H9 (cell line): ENCODE data around the gene NEURL1. TPM values are rescaled to one million over a fixed set of nuclear protein-coding genes. Genes with fewer than 3 reads are reported as not detected.

Source experiments
- DNase-seq: peaks from one replicate; pipeline ENCODE4 v3.0.0-alpha.2; 2017
- H2AFZ ChIP-seq: one replicate; pipeline ENCODE4 v1.6.1; 2013; ENCODE audit warnings: mild to moderate bottlenecking, low read length, control low read depth, moderate library complexity
- H2AK5ac ChIP-seq: 2 replicates; pipeline ENCODE4 v1.6.1; 2013; ENCODE audit warnings: low read length, control low read depth, mixed read lengths; ENCODE audit not compliant: insufficient read length
- H2BK120ac ChIP-seq: one replicate; pipeline ENCODE4 v1.6.1; 2013; ENCODE audit warnings: low read depth, mild to moderate bottlenecking, low read length, control low read depth, inconsistent platforms; ENCODE audit not compliant: poor library complexity, severe bottlenecking
- H2BK12ac ChIP-seq: 2 replicates; pipeline ENCODE4 v1.6.1; 2013; ENCODE audit warnings: low read length, control low read depth, mixed read lengths, low read depth; ENCODE audit not compliant: insufficient read length
- H2BK15ac ChIP-seq: 2 replicates; pipeline ENCODE4 v1.6.1; 2013; ENCODE audit warnings: low read depth, low read length, control low read depth
- H2BK20ac ChIP-seq: one replicate; pipeline ENCODE4 v1.6.1; 2013; ENCODE audit warnings: low read depth, mild to moderate bottlenecking, low read length, control low read depth, inconsistent platforms; ENCODE audit not compliant: poor library complexity, severe bottlenecking
- H2BK5ac ChIP-seq: 2 replicates; pipeline ENCODE4 v1.6.1; 2013; ENCODE audit warnings: low read length, control low read depth, mixed read lengths; ENCODE audit not compliant: insufficient read length
- H3K14ac ChIP-seq: 2 replicates; pipeline ENCODE4 v1.6.1; 2013; ENCODE audit warnings: low read length, control low read depth; ENCODE audit not compliant: insufficient read depth
- H3K18ac ChIP-seq: 2 replicates; pipeline ENCODE4 v1.6.1; 2013; ENCODE audit warnings: low read depth, mild to moderate bottlenecking, mixed read lengths, low read length, control low read depth; ENCODE audit not compliant: insufficient read length
- H3K23ac ChIP-seq: 2 replicates; pipeline ENCODE4 v1.6.1; 2013; ENCODE audit warnings: low read length, control low read depth, mixed read lengths, low read depth; ENCODE audit not compliant: insufficient read length
- H3K23me2 ChIP-seq: 2 replicates; pipeline ENCODE4 v1.6.1; 2013; ENCODE audit warnings: low read depth, mild to moderate bottlenecking, mixed read lengths, low read length, control low read depth; ENCODE audit not compliant: insufficient read length, poor library complexity, severe bottlenecking
- H3K27ac ChIP-seq: 2 replicates; pipeline ENCODE4 v1.5.1; 2013; ENCODE audit warnings: low read length, control low read depth, mixed read lengths, low read depth; ENCODE audit not compliant: insufficient read length
- H3K27me3 ChIP-seq: 2 replicates; pipeline ENCODE4 v1.6.1; 2013; ENCODE audit warnings: low read length, control low read depth, inconsistent platforms; ENCODE audit not compliant: insufficient read depth
- H3K4ac ChIP-seq: 2 replicates; pipeline ENCODE4 v1.6.1; 2013; ENCODE audit warnings: low read depth, mild to moderate bottlenecking, control low read depth, inconsistent platforms, low read length, moderate library complexity
- H3K4me1 ChIP-seq: 2 replicates; pipeline ENCODE4 v1.6.1; 2013; ENCODE audit warnings: low read length, control low read depth, inconsistent platforms; ENCODE audit not compliant: insufficient read depth
- H3K4me2 ChIP-seq: 2 replicates; pipeline ENCODE4 v1.6.1; 2013; ENCODE audit warnings: low read length, control low read depth, mixed read lengths; ENCODE audit not compliant: insufficient read length, insufficient read depth
- H3K56ac ChIP-seq: 2 replicates; pipeline ENCODE4 v1.6.1; 2013; ENCODE audit warnings: low read depth, mild to moderate bottlenecking, mixed read lengths, low read length, control low read depth; ENCODE audit not compliant: insufficient read length
- H3K79me1 ChIP-seq: 2 replicates; pipeline ENCODE4 v1.6.1; 2013; ENCODE audit warnings: low read depth, mild to moderate bottlenecking, moderate library complexity, low read length, control low read depth, inconsistent platforms; ENCODE audit not compliant: insufficient read depth, poor library complexity, severe bottlenecking
- H3K79me2 ChIP-seq: 2 replicates; pipeline ENCODE4 v1.6.1; 2013; ENCODE audit warnings: low read length, control low read depth, inconsistent platforms; ENCODE audit not compliant: insufficient read depth
- H3K9ac ChIP-seq: 2 replicates; pipeline ENCODE4 v1.6.1; 2013; ENCODE audit warnings: low read length, control low read depth, mixed read lengths; ENCODE audit not compliant: insufficient read length; ENCODE audit errors: extremely low read depth
- H3K9me3 ChIP-seq: one replicate; pipeline ENCODE4 v1.6.1; 2013; ENCODE audit warnings: low read depth, low read length, inconsistent platforms; ENCODE audit not compliant: control insufficient read depth
- H3T11ph ChIP-seq: one replicate; pipeline ENCODE4 v1.6.1; 2013; ENCODE audit warnings: mild to moderate bottlenecking, low read length, control low read depth, inconsistent platforms
- H4K20me1 ChIP-seq: one replicate; pipeline ENCODE4 v1.6.1; 2013; ENCODE audit not compliant: control insufficient read depth, insufficient read length, insufficient read depth
- H4K5ac ChIP-seq: 2 replicates; pipeline ENCODE4 v1.6.1; 2013; ENCODE audit warnings: low read depth, mild to moderate bottlenecking, mixed read lengths, low read length, control low read depth; ENCODE audit not compliant: insufficient read length
- H4K8ac ChIP-seq: replicated peaks from 2 replicates; pipeline ENCODE4 v1.6.1; 2013; ENCODE audit warnings: low read length, control low read depth, mixed read lengths, low read depth; ENCODE audit not compliant: insufficient read length
- H4K91ac ChIP-seq: 2 replicates; pipeline ENCODE4 v1.6.1; 2013; ENCODE audit warnings: low read depth, mild to moderate bottlenecking, moderate library complexity, mixed read lengths, low read length, control low read depth; ENCODE audit not compliant: insufficient read length
- H3K27ac Mint-ChIP-seq, 3 experiments: 2 replicates in 2 of 3; 3 replicates in 1 of 3; pipeline ENCODE4 v1.8.0; 2020 to 2021; ENCODE audit warnings: mixed read lengths in 3 of 3, mild to moderate bottlenecking in 1 of 3, moderate library complexity in 1 of 3
- H3K27me3 Mint-ChIP-seq: 2 replicates; pipeline ENCODE4 v1.8.0; 2021; ENCODE audit warnings: low read depth, mild to moderate bottlenecking, moderate library complexity, mixed read lengths
- H3K36me3 Mint-ChIP-seq, 3 experiments: 2 replicates in 2 of 3; 3 replicates in 1 of 3; pipeline ENCODE4 v1.8.0; 2020 to 2021; ENCODE audit warnings: low read depth in 3 of 3, mixed read lengths in 3 of 3; ENCODE audit not compliant: insufficient read depth in 1 of 3
- H3K4me1 Mint-ChIP-seq, 2 experiments: 2 replicates each; pipeline ENCODE4 v1.8.0; 2020; ENCODE audit warnings: mixed read lengths in 2 of 2
- H3K4me3 Mint-ChIP-seq, 2 experiments: 2 replicates in 1 of 2; 3 replicates in 1 of 2; pipeline ENCODE4 v1.8.0; 2020 to 2021; ENCODE audit warnings: mild to moderate bottlenecking in 2 of 2, mixed read lengths in 2 of 2, moderate library complexity in 1 of 2
- H3K9me3 Mint-ChIP-seq, 2 experiments: 2 replicates in 1 of 2; 3 replicates in 1 of 2; pipeline ENCODE4 v1.8.0; 2020; ENCODE audit warnings: mild to moderate bottlenecking in 2 of 2, mixed read lengths in 2 of 2, moderate library complexity in 1 of 2
- CTCF ChIP-seq: fragments of 200-600 bp; sonication (generic); conservative IDR thresholded peaks from 3 replicates; pipeline ENCODE4 v1.8.0; 2021; ENCODE audit warnings: antibody characterized with exemption, mild to moderate bottlenecking
- WGBS: extraction: QIAGEN DNeasy Blood & Tissue Kit; methylation state at CpG from one replicate; pipeline ENCODE4 v1.1.7; 2013; ENCODE audit warnings: missing lambda C conversion rate, low lambda C conversion rate, mixed read lengths; ENCODE audit not compliant: insufficient read length; ENCODE audit errors: extremely low coverage; 5-methylcytosine and 5-hydroxymethylcytosine counted together
- total RNA-seq: library from RNA; stranded (reverse); gene quantifications from 2 replicates; pipeline ENCODE4 v1.2.1, GENCODE V29; 2021

Gene NEURL1
- total RNA-seq, 1 experiment from 2014 or later, result 1.2 TPM

- H2AK5ac ChIP-seq, result no peak overlapping the region
- H3K4me1 Mint-ChIP-seq, result peaks cover 9 to 19% of the 10 kb centered on the region in 2 experiments
- H3K14ac ChIP-seq, result no peak overlapping the region
- no peak overlapping the region for H3K18ac ChIP-seq
- H3K79me2 ChIP-seq, result no peaks in the 10 kb centered on the region
- H2BK120ac ChIP-seq, result no peak overlapping the region
- H3K9ac ChIP-seq, result no peak overlapping the region
- no peaks in the 10 kb centered on the region for H3K27me3 ChIP-seq
- no peak overlapping the region for H2BK12ac ChIP-seq
- no peak overlapping the region for H3K56ac ChIP-seq
- H3K9me3 Mint-ChIP-seq, result no peaks in the 10 kb centered on the region
- no peaks in the 10 kb centered on the region for H3K79me1 ChIP-seq
- H3K23ac ChIP-seq, result no peak overlapping the region
- no peak for DNase-seq
- no peak overlapping the region for H2BK5ac ChIP-seq
- H3K4ac ChIP-seq, result no peak overlapping the region
- H4K91ac ChIP-seq, result no peak overlapping the region
- H3K36me3 Mint-ChIP-seq, result peaks cover 0 to 7% (median 1%) of the 10 kb centered on the region in 3 experiments; a peak in 3 of 7 replicates
- no peak overlapping the region for H3K4me2 ChIP-seq
- no peak overlapping the region for H2AFZ ChIP-seq
- H2BK20ac ChIP-seq, result no peak overlapping the region
- no peaks in the 10 kb centered on the region for H3K23me2 ChIP-seq
- H3K4me1 ChIP-seq, result no peaks in the 10 kb centered on the region
- H3K27ac Mint-ChIP-seq, result no peak overlapping the region
- H3K27ac ChIP-seq, result no peak overlapping the region
- no peak overlapping the region for H4K8ac ChIP-seq
- TF ChIP-seq CTCF, result no peak
- no peak overlapping the region for H2BK15ac ChIP-seq
- WGBS, result no CpG with 5 or more reads among the region's 6 CpGs
- no peaks in the 10 kb centered on the region for H3K9me3 ChIP-seq
- no peak overlapping the region for H3T11ph ChIP-seq
- H3K27me3 Mint-ChIP-seq, result peaks cover 4% of the 10 kb centered on the region; the same call in 1 of the 2 replicates
- no peak overlapping the region for H4K5ac ChIP-seq
- no peaks in the 10 kb centered on the region for H4K20me1 ChIP-seq
- no peak overlapping the region for H3K4me3 Mint-ChIP-seq
Measured at GRCh38 chr10:103599907-103600306, 106.4 kb downstream of the NEURL1 start.
